ENCODE results near the gene HDDC2. TPM values are rescaled to one million over a fixed set of nuclear protein-coding genes. Genes with fewer than 3 reads are reported as not detected.

HDDC2 gene
- total RNA-seq, 2 experiments from 2014 or later: 19.4 to 21.6 TPM

- CTCF ChIA-PET: interaction anchor here (0.7 kb wide), 1 partner anchor 940 kb away, joined by 3 read pairs; no protein-coding TSS in a partner anchor
- H3K27ac ChIP-seq (ENCODE audit: low read depth in 1 of 2, low read length in 2 of 2): no peak overlapping the region
- Mint-ChIP-seq H3K4me3 (no peak overlapping the region), H3K4me1 (ENCODE audit: low read depth) (no peaks in the 10 kb centered on the region), H3K36me3 (ENCODE audit: low read depth) (no peaks in the 10 kb centered on the region), H3K27me3 (no peaks in the 10 kb centered on the region), H3K27ac (no peak overlapping the region), H3K9me3 (no peaks in the 10 kb centered on the region)
- DNase-seq (no peak), ATAC-seq (ENCODE audit: poor library complexity) (no peak)
- POLR2A ChIA-PET: no interaction called here
- H3K36me3 ChIP-seq (ENCODE audit: insufficient read depth, low read length): no peaks in the 10 kb centered on the region
- H3K9me3 ChIP-seq (ENCODE audit: control insufficient read depth in 1 of 2, insufficient read depth in 1 of 2, low read length in 2 of 2): no peaks in the 10 kb centered on the region
- intact Hi-C loops (cut with DNase I, micrococcal nuclease): no loop called here
- H3K27me3 ChIP-seq (ENCODE audit: control insufficient read depth in 1 of 2, insufficient read depth in 2 of 2, low read length in 2 of 2): no peaks in the 10 kb centered on the region
- H3K4me3 ChIP-seq (ENCODE audit: low read length): no peak overlapping the region
- TF ChIP-seq, protein P1, sequence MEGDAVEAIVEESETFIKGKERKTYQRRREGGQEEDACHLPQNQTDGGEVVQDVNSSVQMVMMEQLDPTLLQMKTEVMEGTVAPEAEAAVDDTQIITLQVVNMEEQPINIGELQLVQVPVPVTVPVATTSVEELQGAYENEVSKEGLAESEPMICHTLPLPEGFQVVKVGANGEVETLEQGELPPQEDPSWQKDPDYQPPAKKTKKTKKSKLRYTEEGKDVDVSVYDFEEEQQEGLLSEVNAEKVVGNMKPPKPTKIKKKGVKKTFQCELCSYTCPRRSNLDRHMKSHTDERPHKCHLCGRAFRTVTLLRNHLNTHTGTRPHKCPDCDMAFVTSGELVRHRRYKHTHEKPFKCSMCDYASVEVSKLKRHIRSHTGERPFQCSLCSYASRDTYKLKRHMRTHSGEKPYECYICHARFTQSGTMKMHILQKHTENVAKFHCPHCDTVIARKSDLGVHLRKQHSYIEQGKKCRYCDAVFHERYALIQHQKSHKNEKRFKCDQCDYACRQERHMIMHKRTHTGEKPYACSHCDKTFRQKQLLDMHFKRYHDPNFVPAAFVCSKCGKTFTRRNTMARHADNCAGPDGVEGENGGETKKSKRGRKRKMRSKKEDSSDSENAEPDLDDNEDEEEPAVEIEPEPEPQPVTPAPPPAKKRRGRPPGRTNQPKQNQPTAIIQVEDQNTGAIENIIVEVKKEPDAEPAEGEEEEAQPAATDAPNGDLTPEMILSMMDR (IDR thresholded peaks at IDR 0.05): no peak
- no peaks in the 10 kb centered on the region for H3K4me1 ChIP-seq (ENCODE audit: insufficient read depth, low read length)
Measured at GRCh38 chr6:125253881-125254280, 47.9 kb downstream of the HDDC2 start.

- CTCF ChIA-PET: no interaction called here
- H3K9me3 Mint-ChIP-seq: no peaks in the 10 kb centered on the region
- ATAC-seq (ENCODE audit: poor library complexity) (no peak), DNase-seq (no peak)
- H3K27ac Mint-ChIP-seq: no peak overlapping the region
- H3K4me1 ChIP-seq (ENCODE audit: insufficient read depth, low read length): no peaks in the 10 kb centered on the region
- TF ChIP-seq, protein P1 (IDR thresholded peaks at IDR 0.05): no peak
- intact Hi-C loops (cut with DNase I, micrococcal nuclease): no loop called here
- H3K27ac ChIP-seq (ENCODE audit: low read depth in 1 of 2, low read length in 2 of 2): no peak overlapping the region
- H3K27me3 Mint-ChIP-seq: peaks cover 3% of the 10 kb centered on the region
- H3K9me3 ChIP-seq (ENCODE audit: control insufficient read depth in 1 of 2, insufficient read depth in 1 of 2, low read length in 2 of 2): no peaks in the 10 kb centered on the region
- H3K27me3 ChIP-seq (ENCODE audit: control insufficient read depth in 1 of 2, insufficient read depth in 2 of 2, low read length in 2 of 2): no peaks in the 10 kb centered on the region
- H3K36me3 Mint-ChIP-seq (ENCODE audit: low read depth): no peaks in the 10 kb centered on the region
- no peaks in the 10 kb centered on the region for H3K36me3 ChIP-seq (ENCODE audit: insufficient read depth, low read length)
- no peak overlapping the region for H3K4me3 Mint-ChIP-seq
- no peaks in the 10 kb centered on the region for H3K4me1 Mint-ChIP-seq (ENCODE audit: low read depth)
- POLR2A ChIA-PET: no interaction called here
- H3K4me3 ChIP-seq (ENCODE audit: low read length): no peak overlapping the region
Measured at GRCh38 chr6:125252891-125253290, 48.9 kb downstream of the HDDC2 start.

GRCh38 chr6:125251516-125252220, 50.1 kb downstream of the HDDC2 start:
- H3K27me3 ChIP-seq (ENCODE audit: control insufficient read depth in 1 of 2, insufficient read depth in 2 of 2, low read length in 2 of 2): no peaks in the 10 kb centered on the region
- no peak overlapping the region for H3K4me3 ChIP-seq (ENCODE audit: low read length)
- ChIA-PET POLR2A (no interaction called here), CTCF (no interaction called here)
- TF ChIP-seq, protein P1 (IDR thresholded peaks at IDR 0.05): no peak
- H3K27me3 Mint-ChIP-seq: peaks cover 12% of the 10 kb centered on the region
- H3K36me3 Mint-ChIP-seq (ENCODE audit: low read depth): no peaks in the 10 kb centered on the region
- H3K9me3 Mint-ChIP-seq: no peaks in the 10 kb centered on the region
- H3K9me3 ChIP-seq (ENCODE audit: control insufficient read depth in 1 of 2, insufficient read depth in 1 of 2, low read length in 2 of 2): no peaks in the 10 kb centered on the region
- H3K4me1 ChIP-seq (ENCODE audit: insufficient read depth, low read length): no peaks in the 10 kb centered on the region
- intact Hi-C loops (cut with DNase I, micrococcal nuclease): no loop called here
- no peaks in the 10 kb centered on the region for H3K36me3 ChIP-seq (ENCODE audit: insufficient read depth, low read length)
- H3K27ac Mint-ChIP-seq: no peak overlapping the region
- H3K27ac ChIP-seq (ENCODE audit: low read depth in 1 of 2, low read length in 2 of 2): no peak overlapping the region
- DNase-seq: no peak
- H3K4me3 Mint-ChIP-seq: no peak overlapping the region
- no peaks in the 10 kb centered on the region for H3K4me1 Mint-ChIP-seq (ENCODE audit: low read depth)
- no peak for ATAC-seq (ENCODE audit: poor library complexity)

Measured in CD4-positive, alpha-beta T cell (primary cell).